Activated CD4-positive, alpha-beta memory T cell treated with anti-CD3 and anti-CD28 coated beads, Interleukin-2, amount 10 ng/mL, durations not matched to agents 7 days and 5 days (primary cell): ENCODE data around the gene P3H2. TPM values are rescaled to one million over a fixed set of nuclear protein-coding genes. Genes with fewer than 3 reads are reported as not detected.

ENCODE experiments used
- total RNA-seq, 2 experiments: library from RNA; stranded (reverse); gene quantifications; one replicate each; pipeline ENCODE4 v1.2.3, GENCODE V29; 2021

Gene P3H2
- total RNA-seq, 2 experiments from 2014 or later, result not detected

Other genes with a start within 250 kb of the P3H2 start
- not detected for gene CLDN1, start 201.5 kb upstream of the P3H2 start, total RNA-seq